ENCODE measurements around the gene RNF166.

Gene RNF166

GRCh38 chr16:88687676-88688012 is 18.6 kb downstream of the RNF166 start:
- no peaks in the 10 kb centered on the region for H4K20me1 ChIP-seq (ENCODE audit: control insufficient read depth, insufficient read depth, low read depth, low read length)
- H3K4me3 ChIP-seq (ENCODE audit: low read length) = no peak overlapping the region
- H3K9me3 ChIP-seq (ENCODE audit: control insufficient read depth, insufficient read depth, low read length) = no peaks in the 10 kb centered on the region
- H3K36me3 ChIP-seq (ENCODE audit: control insufficient read depth, low read length) = no peaks in the 10 kb centered on the region
- H3K4me1 ChIP-seq (ENCODE audit: control insufficient read depth, low read length) = peaks cover 43% of the 10 kb centered on the region
- no peaks in the 10 kb centered on the region for H3K79me2 ChIP-seq (ENCODE audit: control insufficient read depth, low read length)
- no peaks in the 10 kb centered on the region for H3K9me2 ChIP-seq (replicated peaks; ENCODE audit: control insufficient read depth, low read length)
- TF ChIP-seq CTCF (IDR thresholded peaks at IDR 0.05; ENCODE audit: low read depth, low read length, poor library complexity, severe bottlenecking) (no peak), EZH2phosphoT487 (IDR thresholded peaks at IDR 0.05; ENCODE audit: borderline replicate concordance, low read length) (no peak)
- 0 out of 2 replicates have a peak, but pooled peaks cover 2% of the 10 kb centered on the region for H3F3A ChIP-seq (ENCODE audit: control insufficient read depth, insufficient read depth)
- no peak overlapping the region for H3K4me2 ChIP-seq (ENCODE audit: low read length)
- H3K27me3 ChIP-seq (ENCODE audit: control insufficient read depth, low read length) = peaks cover 8% of the 10 kb centered on the region
- H3K27ac ChIP-seq (ENCODE audit: low read depth, low read length) = no peak overlapping the region

DNA sequence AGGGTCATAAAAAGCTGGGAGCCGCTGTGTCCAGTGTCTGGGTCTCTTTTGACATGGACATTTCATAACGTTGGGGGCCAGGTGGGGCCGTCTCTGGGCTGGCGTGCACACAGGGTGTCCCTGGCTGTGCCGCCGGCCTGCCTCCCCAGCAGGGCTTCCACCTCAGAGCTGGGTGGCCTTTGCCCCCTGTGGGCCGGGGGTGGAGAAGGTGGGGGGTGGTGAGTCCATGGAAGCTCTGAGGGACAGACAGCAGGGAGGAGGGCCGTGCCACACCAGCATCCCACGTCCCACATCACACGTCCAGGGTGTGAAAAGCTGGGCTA is 19.0 kb downstream of the RNF166 start:
- Histone ChIP-seq H3K4me2 (ENCODE audit: low read length) (no peak overlapping the region), H3K4me1 (ENCODE audit: control insufficient read depth, low read length) (peaks cover 46% of the 10 kb centered on the region)
- TF ChIP-seq CTCF (IDR thresholded peaks at IDR 0.05; ENCODE audit: low read depth, low read length, poor library complexity, severe bottlenecking) = no peak
- no peak for TF ChIP-seq EZH2phosphoT487 (IDR thresholded peaks at IDR 0.05; ENCODE audit: borderline replicate concordance, low read length)

DNA sequence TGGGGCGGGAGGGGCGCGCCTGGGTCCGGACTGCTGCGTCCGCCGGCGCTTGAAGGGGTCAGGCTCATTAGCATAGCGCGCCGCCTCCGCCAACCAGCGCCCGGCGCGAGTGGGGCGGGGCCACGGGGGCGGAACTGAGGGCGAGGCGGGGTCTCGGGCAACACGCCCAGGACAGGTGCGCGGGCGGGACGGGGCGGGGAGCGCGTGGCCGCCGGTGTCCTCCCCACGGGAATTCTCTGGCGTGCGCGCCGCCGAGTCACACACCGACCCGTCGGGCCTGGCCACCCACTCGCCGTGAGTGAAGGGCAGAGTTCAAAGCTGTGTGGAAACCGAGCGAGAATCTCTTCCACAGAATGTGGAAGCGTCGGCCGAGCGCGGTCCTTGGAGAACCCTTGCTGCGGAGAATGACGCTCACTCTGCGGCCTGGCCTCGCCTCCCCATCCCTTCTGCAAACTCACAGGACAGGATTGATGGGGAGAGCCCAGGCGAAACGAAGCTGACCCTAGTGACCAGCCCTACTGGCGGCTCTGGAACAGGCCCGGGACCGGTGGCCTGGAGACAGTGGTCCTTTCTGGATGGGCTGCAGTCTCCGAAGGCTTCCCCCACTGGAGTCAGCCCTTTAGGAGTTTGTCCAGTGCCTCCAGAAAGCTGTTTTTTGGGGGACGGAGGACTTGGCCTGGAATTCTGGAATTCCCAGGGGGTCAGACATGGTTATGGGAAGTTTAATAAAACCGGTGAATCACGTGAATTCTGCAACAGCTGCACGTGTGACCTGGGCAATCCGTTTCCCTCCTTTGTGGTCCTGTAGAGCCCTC is 19.6 kb downstream of the RNF166 start, which contains the start of gene SNAI3:
Gene SNAI3, minus strand, starts transcription at position 69 of the 815 bp plus-strand sequence. CDS start 101 bp downstream, outside the sequence.
- H3K27me3 ChIP-seq (ENCODE audit: control insufficient read depth, low read length) = peaks cover 8% of the 10 kb centered on the region
- no peaks in the 10 kb centered on the region for H4K20me1 ChIP-seq (ENCODE audit: control insufficient read depth, insufficient read depth, low read depth, low read length)
- H3K4me3 ChIP-seq (ENCODE audit: low read length) = peak within 1 kb of the TSS; percentile 78
- no peaks in the 10 kb centered on the region for H3K9me3 ChIP-seq (ENCODE audit: control insufficient read depth, insufficient read depth, low read length)
- TF ChIP-seq CTCF (IDR thresholded peaks at IDR 0.05; ENCODE audit: low read depth, low read length, poor library complexity, severe bottlenecking) (no peak), EZH2phosphoT487 (IDR thresholded peaks at IDR 0.05; ENCODE audit: borderline replicate concordance, low read length) (no peak)
- H3K4me1 ChIP-seq (ENCODE audit: control insufficient read depth, low read length) = peaks cover 46% of the 10 kb centered on the region
- no peaks in the 10 kb centered on the region for H3K9me2 ChIP-seq (replicated peaks; ENCODE audit: control insufficient read depth, low read length)
- no peak within 1 kb of the TSS for H3K27ac ChIP-seq (ENCODE audit: low read depth, low read length)
- peak within 1 kb of the TSS; percentile 95 for H3K4me2 ChIP-seq (ENCODE audit: low read length)
- H3K79me2 ChIP-seq (ENCODE audit: control insufficient read depth, low read length) = no peaks in the 10 kb centered on the region
- H3K36me3 ChIP-seq (ENCODE audit: control insufficient read depth, low read length) = no peaks in the 10 kb centered on the region
- peaks cover 7% of the 10 kb centered on the region; the same call in 1 of the 2 replicates for H3F3A ChIP-seq (ENCODE audit: control insufficient read depth, insufficient read depth)

More for the DNA sequence above, 19.0 kb downstream of the RNF166 start:
- Histone ChIP-seq H3K9me2 (replicated peaks; ENCODE audit: control insufficient read depth, low read length) (no peaks in the 10 kb centered on the region), H3K36me3 (ENCODE audit: control insufficient read depth, low read length) (no peaks in the 10 kb centered on the region), H3K79me2 (ENCODE audit: control insufficient read depth, low read length) (no peaks in the 10 kb centered on the region), H3K9me3 (ENCODE audit: control insufficient read depth, insufficient read depth, low read length) (no peaks in the 10 kb centered on the region), H3K27me3 (ENCODE audit: control insufficient read depth, low read length) (peaks cover 8% of the 10 kb centered on the region), H3K27ac (ENCODE audit: low read depth, low read length) (no peak overlapping the region), H3K4me3 (ENCODE audit: low read length) (no peak overlapping the region), H3F3A (ENCODE audit: control insufficient read depth, insufficient read depth) (peaks cover 6% of the 10 kb centered on the region; the same call in 1 of the 2 replicates), H4K20me1 (ENCODE audit: control insufficient read depth, insufficient read depth, low read depth, low read length) (no peaks in the 10 kb centered on the region)

All from DOHH2 (cell line).